C4-2B (cell line): ENCODE measurements around the gene GMDS.

ENCODE experiments used
- ZFX ChIP-seq: fragments of 450-650 bp; IDR thresholded peaks from 2 replicates; pipeline ENCODE4 v1.6.1; 2017
- TF ChIP-seq, protein P1 (sequence below): fragments of 450-650 bp; conservative IDR thresholded peaks from 2 replicates; pipeline ENCODE4 v1.5.1; 2017; ENCODE audit warnings: mild to moderate bottlenecking

DNA sequence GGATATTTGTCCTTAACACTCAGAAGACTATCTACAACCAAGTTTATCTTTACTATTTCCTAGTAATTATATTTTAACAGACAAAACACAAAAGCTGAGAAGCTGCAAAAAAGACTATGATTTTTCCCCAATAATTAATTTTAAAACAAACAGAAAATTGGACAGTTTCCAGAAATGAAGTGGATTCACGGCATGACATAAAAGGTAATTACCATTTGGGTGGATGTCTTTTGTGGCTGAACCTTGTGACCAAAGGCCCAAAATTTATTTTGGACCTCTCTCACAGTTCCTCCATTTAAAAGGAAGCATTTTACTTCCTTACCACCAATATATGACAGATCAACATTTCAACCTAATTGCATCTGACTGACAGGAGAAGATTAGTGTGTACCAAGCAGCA is 90.2 kb downstream of the GMDS start:
- TF ChIP-seq, protein P1, sequence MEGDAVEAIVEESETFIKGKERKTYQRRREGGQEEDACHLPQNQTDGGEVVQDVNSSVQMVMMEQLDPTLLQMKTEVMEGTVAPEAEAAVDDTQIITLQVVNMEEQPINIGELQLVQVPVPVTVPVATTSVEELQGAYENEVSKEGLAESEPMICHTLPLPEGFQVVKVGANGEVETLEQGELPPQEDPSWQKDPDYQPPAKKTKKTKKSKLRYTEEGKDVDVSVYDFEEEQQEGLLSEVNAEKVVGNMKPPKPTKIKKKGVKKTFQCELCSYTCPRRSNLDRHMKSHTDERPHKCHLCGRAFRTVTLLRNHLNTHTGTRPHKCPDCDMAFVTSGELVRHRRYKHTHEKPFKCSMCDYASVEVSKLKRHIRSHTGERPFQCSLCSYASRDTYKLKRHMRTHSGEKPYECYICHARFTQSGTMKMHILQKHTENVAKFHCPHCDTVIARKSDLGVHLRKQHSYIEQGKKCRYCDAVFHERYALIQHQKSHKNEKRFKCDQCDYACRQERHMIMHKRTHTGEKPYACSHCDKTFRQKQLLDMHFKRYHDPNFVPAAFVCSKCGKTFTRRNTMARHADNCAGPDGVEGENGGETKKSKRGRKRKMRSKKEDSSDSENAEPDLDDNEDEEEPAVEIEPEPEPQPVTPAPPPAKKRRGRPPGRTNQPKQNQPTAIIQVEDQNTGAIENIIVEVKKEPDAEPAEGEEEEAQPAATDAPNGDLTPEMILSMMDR = no peak
- TF ChIP-seq ZFX = no peak
